ENCODE data around the gene GINS3. TPM values are rescaled to one million over a fixed set of nuclear protein-coding genes. Genes with fewer than 3 reads are reported as not detected.

The GINS3 gene
- total RNA-seq, 1 donor from 2014 or later: 6.9 TPM

- Mint-ChIP-seq H3K4me1 (peaks cover 38% of the 10 kb centered on the region), H3K36me3 (ENCODE audit: low read depth) (no peaks in the 10 kb centered on the region), H3K27ac (peak overlapping the region; percentile 21), H3K4me3 (no peak overlapping the region), H3K9me3 (no peaks in the 10 kb centered on the region), H3K27me3 (peaks cover 3% of the 10 kb centered on the region)
- DNase-seq (no peak), ATAC-seq (ENCODE audit: low read depth) (no peak)
- ChIA-PET POLR2A (no interaction called here), CTCF (no interaction called here)
- intact Hi-C loops (cut with micrococcal nuclease): loop anchor here (5.0 to 10.0 kb wide), 2 partner anchors 44 to 64 kb away; no protein-coding TSS in a partner anchor
- TF ChIP-seq CTCF (IDR thresholded peaks at IDR 0.05): no peak
These were observed 26.3 kb downstream of the GINS3 start for GRCh38 chr16:58418601-58419000.

- no peak for TF ChIP-seq CTCF (IDR thresholded peaks at IDR 0.05)
- H3K4me1 Mint-ChIP-seq: peaks cover 38% of the 10 kb centered on the region
- POLR2A ChIA-PET: no interaction called here
- H3K27me3 Mint-ChIP-seq: peaks cover 3% of the 10 kb centered on the region
- H3K9me3 Mint-ChIP-seq: no peaks in the 10 kb centered on the region
- peak overlapping the region; percentile 7 for H3K27ac Mint-ChIP-seq
- DNase-seq (no peak), ATAC-seq (ENCODE audit: low read depth) (peak; percentile 53)
- CTCF ChIA-PET: interaction anchor here (1.2 to 1.6 kb wide), 2 partner anchors 66 to 68 kb away, joined by 3 to 6 read pairs; no protein-coding TSS in a partner anchor
- no peaks in the 10 kb centered on the region for H3K36me3 Mint-ChIP-seq (ENCODE audit: low read depth)
- intact Hi-C loops (cut with micrococcal nuclease): loop anchor here (5.0 to 10.0 kb wide), 2 partner anchors 43 to 65 kb away; no protein-coding TSS in a partner anchor
- no peak overlapping the region for H3K4me3 Mint-ChIP-seq
These were observed 27.1 kb downstream of the GINS3 start for GRCh38 chr16:58419241-58419990.

GRCh38 chr16:58421059-58421458 is 28.8 kb downstream of the GINS3 start:
- peak overlapping the region; percentile 12 for H3K27ac Mint-ChIP-seq
- H3K9me3 Mint-ChIP-seq: no peaks in the 10 kb centered on the region
- H3K4me1 Mint-ChIP-seq: peaks cover 49% of the 10 kb centered on the region
- no peaks in the 10 kb centered on the region for H3K36me3 Mint-ChIP-seq (ENCODE audit: low read depth)
- H3K27me3 Mint-ChIP-seq: peaks cover 3% of the 10 kb centered on the region
- no peak for TF ChIP-seq CTCF (IDR thresholded peaks at IDR 0.05)
- peak overlapping the region; percentile 46 for H3K4me3 Mint-ChIP-seq
- ChIA-PET POLR2A (no interaction called here), CTCF (no interaction called here)
- no peak for ATAC-seq (ENCODE audit: low read depth)
- DNase-seq: no peak
- intact Hi-C loops (cut with micrococcal nuclease): no loop called here

- peak overlapping the region; percentile 46 for H3K4me3 Mint-ChIP-seq
These were observed 29.3 kb downstream of the GINS3 start for GRCh38 chr16:58421529-58421928.

More at GRCh38 chr16:58421529-58421928, 29.3 kb downstream of the GINS3 start:
- TF ChIP-seq CTCF (IDR thresholded peaks at IDR 0.05): no peak
- intact Hi-C loops (cut with micrococcal nuclease): no loop called here
- CTCF ChIA-PET: no interaction called here
- DNase-seq: no peak
- H3K27ac Mint-ChIP-seq: peak overlapping the region; percentile 12
- no peaks in the 10 kb centered on the region for H3K36me3 Mint-ChIP-seq (ENCODE audit: low read depth)
- peaks cover 52% of the 10 kb centered on the region for H3K4me1 Mint-ChIP-seq
- peaks cover 3% of the 10 kb centered on the region for H3K27me3 Mint-ChIP-seq
- POLR2A ChIA-PET: no interaction called here
- no peak for ATAC-seq (ENCODE audit: low read depth)
- H3K9me3 Mint-ChIP-seq: no peaks in the 10 kb centered on the region
